C4-2B (cell line): ENCODE results near the gene PTN.

ENCODE experiments used
- H3K27ac ChIP-seq: fragments of 450-650 bp; 2 replicates; pipeline ENCODE4 v1.5.1; 2017
- ZFX ChIP-seq: fragments of 450-650 bp; IDR thresholded peaks from 2 replicates; pipeline ENCODE4 v1.6.1; 2017
- TF ChIP-seq, protein P1 (sequence below): fragments of 450-650 bp; conservative IDR thresholded peaks from 2 replicates; pipeline ENCODE4 v1.5.1; 2017; ENCODE audit warnings: mild to moderate bottlenecking

Gene PTN

DNA sequence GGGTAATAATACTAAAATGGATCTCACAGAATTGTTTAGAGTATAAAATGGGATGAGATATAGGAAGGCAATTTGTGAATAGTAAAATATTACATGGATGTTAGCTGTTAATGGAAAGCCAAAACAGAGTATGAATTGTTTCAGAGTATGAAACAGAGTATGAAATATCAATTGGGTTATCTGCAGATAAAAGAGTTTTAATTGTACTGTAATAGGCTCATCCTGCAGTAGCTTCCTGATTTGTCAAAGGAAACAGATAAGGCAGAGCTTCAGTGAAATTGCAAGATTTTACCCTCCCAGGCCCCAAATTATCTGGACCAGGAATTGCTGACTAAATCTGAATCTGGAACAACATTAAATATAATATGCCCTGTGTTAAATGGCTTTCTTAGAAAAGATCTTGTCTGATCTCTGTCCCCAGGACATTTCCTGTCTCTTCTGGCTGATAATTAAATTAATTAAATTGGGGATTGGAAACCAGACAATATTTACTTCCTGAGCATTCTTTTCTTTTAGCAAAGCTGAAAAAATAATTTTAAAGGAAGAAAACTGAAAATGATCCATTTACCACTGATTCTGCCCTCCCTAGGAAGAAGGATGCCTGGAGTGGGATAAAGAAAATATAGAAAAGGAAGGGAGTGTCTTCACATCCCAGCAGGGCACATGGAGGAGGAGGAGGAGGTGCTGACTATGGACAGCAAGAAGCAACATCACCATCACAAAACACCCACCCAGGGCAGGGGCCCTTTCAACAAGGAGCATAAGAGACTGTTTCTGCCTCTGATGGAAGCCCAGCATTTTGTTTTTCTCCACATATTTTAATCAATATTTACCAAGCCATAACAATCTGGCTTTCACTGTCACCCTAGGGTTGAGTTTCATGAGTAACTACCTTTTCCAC lies 18.5 kb downstream of the PTN start:
- TF ChIP-seq, protein P1, sequence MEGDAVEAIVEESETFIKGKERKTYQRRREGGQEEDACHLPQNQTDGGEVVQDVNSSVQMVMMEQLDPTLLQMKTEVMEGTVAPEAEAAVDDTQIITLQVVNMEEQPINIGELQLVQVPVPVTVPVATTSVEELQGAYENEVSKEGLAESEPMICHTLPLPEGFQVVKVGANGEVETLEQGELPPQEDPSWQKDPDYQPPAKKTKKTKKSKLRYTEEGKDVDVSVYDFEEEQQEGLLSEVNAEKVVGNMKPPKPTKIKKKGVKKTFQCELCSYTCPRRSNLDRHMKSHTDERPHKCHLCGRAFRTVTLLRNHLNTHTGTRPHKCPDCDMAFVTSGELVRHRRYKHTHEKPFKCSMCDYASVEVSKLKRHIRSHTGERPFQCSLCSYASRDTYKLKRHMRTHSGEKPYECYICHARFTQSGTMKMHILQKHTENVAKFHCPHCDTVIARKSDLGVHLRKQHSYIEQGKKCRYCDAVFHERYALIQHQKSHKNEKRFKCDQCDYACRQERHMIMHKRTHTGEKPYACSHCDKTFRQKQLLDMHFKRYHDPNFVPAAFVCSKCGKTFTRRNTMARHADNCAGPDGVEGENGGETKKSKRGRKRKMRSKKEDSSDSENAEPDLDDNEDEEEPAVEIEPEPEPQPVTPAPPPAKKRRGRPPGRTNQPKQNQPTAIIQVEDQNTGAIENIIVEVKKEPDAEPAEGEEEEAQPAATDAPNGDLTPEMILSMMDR, result no peak
- TF ChIP-seq ZFX, result no peak
- H3K27ac ChIP-seq, result no peak overlapping the region

DNA sequence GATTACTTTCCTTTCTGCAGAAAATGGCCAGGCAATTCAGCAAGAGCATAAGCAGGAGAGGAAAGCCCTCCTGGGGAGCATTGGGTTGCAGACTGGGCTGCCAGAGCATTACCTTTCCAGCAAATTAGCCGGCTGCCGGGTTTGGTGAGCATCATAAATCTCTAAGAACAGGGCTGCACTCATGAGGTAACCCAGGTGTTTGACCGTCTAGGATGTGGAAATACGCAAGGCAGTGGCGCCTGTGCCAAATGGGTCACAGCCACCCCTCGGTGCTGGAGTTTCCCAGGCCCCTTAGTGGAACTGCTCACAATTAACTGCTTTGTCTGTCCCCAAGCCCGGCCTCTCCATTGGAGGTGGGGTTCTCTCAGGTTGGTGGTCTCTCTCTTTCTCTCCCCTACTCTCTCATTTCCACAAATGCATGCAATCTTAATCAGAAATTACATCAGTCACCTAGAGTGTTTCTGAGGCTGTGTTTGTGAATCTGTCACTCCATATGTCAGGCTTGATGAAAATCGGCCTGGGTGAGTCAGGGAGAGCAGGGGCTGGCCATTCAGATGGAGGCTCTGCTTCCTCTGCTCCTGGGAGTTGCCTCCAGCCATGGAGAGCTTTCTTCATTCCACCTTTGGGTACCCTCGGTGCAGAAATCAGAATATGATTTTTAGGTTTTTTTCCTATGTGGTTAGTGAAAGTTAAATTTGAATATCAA lies 26.7 kb downstream of the PTN start:
- no peak overlapping the region for H3K27ac ChIP-seq
- no peak for TF ChIP-seq ZFX
- TF ChIP-seq, protein P1, result no peak

- H3K27ac ChIP-seq, result no peak overlapping the region
- TF ChIP-seq ZFX, result no peak
These were observed 30.3 kb downstream of the PTN start for GRCh38 chr7:137313201-137313600.

DNA sequence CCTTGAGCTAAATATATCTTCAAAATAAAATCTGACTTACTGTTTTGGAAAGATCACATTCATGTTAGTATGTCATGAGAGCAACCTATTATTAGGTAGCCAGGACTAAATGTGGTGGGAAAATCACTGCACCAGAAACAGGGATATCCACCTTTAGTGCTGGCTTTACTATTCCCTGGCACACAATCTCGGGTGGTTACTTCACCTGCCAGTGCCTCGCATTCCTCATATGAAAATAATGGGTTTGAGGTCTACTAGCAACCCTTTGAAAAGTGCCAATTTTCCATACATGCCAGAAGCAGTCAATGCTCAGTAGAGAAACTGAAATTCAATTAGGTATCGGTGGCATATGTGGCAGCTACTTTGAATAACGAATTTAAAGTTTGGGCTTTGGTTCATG lies 36.8 kb downstream of the PTN start:
- no peak for TF ChIP-seq ZFX
- TF ChIP-seq, protein P1, result no peak
- no peak overlapping the region for H3K27ac ChIP-seq

GRCh38 chr7:137305901-137306621 lies 37.5 kb downstream of the PTN start:
- TF ChIP-seq ZFX, result no peak
- TF ChIP-seq, protein P1, result no peak
- H3K27ac ChIP-seq, result no peak overlapping the region

DNA sequence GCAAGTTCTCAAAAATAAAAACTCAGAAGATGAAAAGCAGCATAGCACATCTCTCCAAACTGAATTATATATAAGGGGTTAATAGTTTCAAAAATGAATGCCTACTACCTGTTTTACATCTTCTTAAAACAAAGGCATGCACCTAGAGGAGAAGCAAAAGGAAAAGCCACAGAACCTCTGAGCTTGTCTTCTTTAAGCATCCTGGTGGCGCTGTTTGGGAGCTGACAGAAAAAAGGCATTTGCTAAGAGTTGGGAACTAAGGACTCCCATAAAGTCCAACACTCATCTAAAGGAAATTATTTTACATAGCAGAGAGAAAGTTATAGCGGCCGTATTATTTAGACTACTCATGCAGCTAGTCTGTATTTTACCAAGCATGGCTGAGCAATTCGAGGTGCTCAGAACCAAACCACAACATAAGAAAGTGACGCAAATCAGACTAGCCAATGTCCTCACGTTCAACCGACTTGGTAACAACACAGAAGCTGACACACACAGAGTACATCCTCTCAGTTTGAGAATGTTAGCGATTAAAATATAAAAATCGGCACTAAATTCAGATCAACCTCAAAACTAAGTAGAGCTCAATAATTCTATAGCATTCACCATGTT lies 38.8 kb downstream of the PTN start:
- H3K27ac ChIP-seq, result no peak overlapping the region
- TF ChIP-seq, protein P1, result 0 out of 2 replicates have a peak, but pooled peaks have one; percentile 12
- no peak for TF ChIP-seq ZFX

DNA sequence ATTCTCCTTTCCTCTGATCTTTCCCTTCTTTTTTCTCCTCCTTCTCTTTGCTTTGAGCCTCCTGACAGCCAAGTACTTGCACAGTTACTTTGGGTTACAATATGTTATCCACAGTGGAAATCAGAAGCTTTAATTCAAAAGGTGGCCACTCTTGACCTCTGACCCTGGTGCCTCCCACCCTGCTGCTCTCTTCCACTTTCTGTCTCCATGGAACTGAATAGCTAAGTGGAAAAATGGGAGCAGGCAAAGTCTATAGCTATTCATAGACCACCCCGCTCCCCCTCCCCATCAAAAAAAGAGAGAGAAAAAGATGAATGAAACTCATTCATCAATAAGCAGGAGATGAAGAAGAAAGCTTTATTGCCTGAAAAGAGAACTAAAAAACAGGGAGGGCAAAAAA lies 39.4 kb downstream of the PTN start:
- H3K27ac ChIP-seq, result no peak overlapping the region
- TF ChIP-seq, protein P1, result no peak
- TF ChIP-seq ZFX, result no peak
